ENCODE results near the gene RPS10.
A peak's percentile ranks its signal among the peaks of the same experiment; 100 is the strongest.
"Not testable (repeated sequence)": the region's sequence is repeated elsewhere in the genome, so short reads cannot be mapped to it uniquely, and the experiment has no call there.

RPS10 gene

DNA sequence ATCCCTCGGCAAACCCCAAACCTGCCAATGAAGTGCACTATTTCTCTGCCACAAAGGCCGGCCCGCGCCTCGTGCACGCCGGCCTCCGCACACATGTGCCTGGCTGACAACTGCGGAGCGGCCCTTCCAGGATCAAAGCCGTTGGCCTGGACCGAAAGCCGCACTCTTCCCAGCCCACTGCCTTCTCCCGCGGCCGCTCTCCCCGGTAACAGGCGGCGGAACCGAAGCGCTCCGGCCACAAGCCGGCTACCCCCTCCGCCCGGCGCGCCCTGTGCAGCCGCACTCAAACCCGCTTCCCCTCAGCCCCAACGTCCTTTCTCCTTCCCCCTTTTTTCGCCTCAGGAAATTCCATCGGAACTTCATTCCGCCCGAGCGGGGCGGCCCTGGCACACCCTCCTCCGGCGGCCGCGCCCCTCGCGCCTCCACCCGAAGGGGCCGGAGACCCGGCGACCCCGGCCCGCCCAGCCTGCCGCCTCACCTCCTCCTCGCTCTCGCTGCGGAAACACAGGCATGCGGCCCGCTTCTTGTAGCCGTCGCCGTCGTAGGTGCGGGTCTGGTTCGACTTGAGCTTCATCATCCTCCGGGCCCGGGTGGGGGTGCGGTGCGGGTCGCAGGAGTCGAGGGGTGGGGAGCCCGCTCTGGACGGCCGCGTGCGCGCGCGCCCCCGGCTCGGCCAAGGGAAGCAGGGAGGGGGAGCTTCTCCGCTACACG lies 33.9 kb downstream of the RPS10 start:
- peak; percentile 45 for DNase-seq

DNA sequence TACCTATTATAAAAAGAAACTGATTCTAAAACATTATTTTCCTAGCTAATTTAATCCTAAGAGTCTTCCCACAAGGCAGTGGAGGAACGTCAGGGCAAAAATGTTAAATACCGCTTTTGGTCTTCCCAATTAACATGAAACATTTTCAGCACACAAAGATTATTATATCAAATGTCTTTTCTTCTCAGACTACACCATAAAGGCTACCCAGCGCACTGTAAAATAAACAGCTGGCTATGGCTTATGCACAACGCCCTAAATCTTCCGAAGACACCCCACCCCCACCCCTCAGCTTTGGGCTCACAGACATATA lies 34.4 kb downstream of the RPS10 start:
- no peak for DNase-seq

DNA sequence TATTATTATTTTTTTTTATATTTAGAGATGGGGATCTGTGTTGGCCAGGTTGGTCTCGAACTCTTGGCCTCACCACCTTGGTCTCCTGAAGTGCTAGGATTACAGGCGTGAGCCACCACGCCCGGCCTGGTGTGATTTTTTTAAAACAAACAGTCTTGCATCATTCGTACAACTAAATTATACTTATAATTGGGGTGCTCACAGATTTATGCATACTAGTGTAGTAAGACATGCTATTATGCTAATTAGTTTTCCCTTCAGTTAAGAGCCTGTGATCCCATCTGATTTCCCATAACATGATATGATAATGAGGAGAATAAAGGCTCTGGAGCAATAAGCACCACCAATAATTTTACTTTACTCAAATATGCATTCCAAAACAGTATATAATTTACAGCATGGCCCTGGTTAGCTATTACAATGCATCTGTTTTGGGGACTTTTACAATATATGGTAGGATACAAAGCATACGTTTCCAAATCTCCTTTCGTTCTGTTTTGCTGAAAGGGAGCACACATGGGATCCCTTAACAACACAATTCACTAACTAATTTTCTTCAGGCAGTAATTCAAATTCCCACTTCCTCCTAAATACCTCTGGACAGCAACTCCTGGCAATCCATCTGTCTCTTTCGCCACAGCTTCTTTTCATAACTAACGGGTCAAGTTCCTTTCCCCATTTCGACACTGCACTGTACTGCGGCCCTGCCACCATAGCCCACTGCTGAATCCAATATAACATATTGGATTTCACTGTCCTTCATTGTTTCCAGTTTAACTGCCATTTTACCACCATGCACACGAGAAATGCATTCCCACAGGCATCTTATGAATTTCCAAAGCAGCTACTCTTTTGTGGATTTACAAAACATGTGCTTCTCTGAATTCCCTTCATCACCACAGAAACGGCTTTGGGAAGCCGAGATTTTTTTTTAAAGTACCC lies 35.1 kb downstream of the RPS10 start:
- no peak for DNase-seq

DNA sequence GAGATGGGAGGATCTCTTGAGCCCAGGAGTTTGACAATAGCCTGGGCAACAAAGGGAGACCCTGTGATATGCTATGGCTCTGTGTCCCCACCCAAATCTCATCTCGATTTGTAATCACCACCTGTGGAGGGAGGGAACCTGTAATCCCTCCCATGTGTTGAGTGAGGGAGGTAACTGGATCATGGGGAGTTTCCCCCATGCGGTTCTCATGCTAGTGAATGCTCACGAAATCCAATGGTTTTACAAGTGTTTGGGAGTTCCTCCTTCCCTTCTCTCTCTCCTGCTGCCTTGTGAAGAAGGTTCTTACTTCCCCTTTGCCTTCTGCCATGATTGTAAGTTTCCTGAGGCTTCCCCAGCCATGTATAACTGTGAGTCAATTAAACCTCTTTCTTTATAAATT lies 36.8 kb downstream of the RPS10 start:
- no peak for DNase-seq

DNA sequence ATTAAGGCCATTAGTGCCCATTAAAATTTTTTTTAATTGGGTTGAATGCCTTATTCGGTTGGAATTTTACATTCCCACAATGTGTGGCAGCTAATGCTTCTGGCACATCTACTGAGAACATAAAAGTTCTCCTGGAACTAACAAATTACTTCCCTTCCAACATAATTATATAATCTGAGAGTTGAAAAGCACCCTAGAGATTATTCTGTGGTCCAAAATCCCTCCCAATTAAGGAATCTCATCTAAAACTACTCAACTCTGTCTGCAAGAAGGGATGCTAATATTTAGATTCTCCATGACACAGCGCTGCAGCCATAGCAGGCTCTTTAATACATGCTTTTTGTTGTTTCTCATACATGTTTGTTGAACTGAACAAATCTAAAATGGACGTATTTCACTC lies 37.4 kb downstream of the RPS10 start:
- no peak for DNase-seq

DNA sequence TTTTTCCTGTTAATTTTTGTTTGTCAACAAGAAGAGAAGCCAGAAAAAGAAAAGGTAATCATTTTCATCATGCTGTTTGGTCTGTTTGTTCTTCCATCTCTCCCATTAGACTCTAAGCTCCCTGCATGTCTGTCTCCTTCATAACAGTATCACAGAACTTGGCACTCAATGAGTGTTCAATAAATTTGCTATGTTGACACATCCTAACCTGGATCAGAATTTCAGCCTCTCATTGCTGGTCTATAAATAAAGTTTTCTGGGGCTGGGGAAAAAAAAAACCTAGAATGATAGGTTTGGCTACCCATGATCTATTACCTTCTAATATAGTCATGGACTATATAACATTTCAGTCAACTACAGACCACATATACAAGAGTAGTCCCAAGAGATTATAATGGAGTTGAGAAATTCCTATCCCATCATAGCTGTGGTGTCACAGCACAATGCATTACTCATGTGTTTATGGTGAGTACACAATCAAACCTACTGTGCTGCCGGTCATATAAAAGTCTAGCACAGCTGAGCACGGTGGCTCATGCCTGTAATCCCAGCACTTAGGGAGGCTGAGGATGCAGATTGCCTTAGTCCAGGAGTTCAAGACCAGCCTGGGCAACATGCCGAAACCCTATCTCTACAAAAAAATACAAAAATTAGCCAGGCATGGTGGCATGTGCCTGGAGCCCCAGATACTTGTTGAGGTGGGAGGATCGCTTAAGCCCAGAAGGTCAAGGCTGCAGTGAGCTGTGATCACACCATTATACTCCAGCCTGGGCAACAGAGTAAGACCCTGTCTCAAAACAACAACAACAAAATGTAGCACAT lies 39.3 kb downstream of the RPS10 start:
- no peak for DNase-seq

DNA sequence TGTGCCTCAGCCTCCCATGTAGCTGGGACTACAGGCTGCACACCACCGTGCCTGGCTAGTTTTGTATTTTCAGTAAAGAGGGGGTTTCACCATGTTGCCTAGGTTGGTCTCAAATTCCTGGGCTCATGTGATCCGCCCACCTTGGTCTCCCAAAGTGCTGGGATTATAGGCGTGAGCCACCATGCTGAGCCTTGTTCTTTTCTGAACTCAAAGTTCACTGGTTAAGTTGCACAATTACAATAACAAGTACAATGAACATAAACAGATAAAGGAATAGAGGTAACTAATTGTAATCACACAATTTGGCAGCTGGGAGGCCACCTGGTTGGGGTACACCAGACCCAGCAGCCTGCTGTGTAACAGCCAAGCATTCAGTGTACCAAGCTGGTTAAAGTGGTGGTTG lies 40.1 kb downstream of the RPS10 start:
- DNase-seq = no peak

DNA sequence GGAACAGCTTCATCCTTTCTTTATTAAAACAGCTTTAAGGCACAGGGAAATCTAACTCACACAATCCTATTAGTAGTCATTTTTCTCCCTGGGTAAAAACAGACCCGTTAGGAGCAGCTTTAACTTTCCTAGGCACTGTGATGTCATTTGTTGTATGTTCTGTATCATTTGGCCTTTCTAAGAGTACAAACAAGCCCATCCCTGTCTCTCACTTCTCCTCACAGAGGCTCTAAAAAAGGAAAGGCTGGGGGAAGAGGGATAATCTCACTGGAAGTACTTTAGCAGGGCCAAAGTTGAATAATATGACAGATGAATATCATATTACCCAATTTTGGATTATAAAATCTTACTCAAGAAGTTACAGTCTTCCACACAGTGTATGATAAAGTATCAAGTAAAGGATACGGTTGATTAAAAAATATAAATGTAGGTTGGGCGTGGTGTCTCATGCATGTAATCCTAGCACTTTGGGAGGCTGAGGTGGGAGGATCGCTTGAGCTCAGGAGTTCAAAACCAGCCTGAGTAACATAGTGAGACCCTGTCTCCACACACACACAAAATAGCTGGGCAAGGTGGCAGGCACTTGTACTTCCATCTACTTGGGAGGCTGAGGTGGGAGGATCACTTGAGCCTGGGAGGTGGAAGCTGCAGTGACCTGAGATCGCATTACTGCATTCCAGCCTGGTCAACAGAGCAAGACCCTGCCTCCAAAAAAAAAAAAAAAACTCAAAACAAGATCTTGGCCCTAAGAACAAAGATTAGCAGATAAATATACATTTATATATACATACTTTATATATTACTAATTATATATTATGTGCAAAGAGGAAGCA lies 41.3 kb downstream of the RPS10 start:
- no peak for DNase-seq

DNA sequence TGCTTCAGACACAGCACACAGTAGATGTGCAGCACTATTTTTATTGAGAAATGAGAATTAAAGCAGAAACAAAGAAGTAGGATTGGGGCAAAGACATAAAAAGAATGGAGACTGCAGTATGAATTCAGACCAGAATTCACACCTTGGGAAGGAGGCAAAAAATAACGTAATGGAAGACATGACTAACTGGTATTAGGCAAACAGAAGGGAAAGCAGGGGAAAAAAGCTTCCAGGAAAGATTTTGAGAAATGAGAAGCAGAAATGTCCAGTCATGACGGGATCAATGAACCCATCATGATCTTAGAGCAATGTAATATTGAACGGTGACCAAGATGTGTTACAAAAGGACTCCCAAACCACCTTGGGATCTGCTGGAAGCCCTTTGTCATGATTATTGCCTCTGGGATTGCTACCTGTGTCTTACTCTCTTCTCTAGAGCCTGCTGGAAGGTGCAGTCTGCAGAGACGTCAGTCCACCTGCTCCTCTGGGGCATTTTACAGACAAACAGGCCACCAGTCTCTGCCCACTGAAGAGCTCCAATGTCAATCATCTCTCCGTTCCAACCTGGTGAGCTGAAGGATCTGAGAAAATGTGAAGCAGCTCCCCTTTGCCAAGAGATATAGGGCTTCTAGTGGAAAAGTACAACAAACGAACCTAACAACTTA lies 42.1 kb downstream of the RPS10 start:
- DNase-seq = no peak

DNA sequence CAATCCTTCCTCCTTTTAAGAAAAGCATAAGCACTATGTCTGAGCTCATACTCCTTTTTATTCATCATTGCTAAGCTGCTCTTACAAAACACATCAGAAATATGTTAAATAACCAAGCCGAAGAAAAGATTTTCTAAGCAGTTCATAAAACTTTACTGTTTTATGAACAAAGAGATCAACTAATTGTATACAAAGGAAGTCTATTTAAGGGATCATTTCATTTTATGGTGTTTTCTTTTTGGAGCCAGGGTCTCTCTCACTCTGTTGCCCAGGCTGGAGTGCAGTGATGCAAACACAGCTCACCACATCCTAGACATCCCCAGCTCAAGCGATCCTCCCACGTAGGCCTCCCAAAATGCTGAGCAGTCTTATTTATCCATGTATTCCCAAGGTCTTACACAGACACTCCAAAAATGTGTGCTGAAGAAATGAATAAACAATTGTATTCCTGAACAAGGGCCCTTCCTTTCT lies 42.7 kb downstream of the RPS10 start:
- DNase-seq = no peak

DNA sequence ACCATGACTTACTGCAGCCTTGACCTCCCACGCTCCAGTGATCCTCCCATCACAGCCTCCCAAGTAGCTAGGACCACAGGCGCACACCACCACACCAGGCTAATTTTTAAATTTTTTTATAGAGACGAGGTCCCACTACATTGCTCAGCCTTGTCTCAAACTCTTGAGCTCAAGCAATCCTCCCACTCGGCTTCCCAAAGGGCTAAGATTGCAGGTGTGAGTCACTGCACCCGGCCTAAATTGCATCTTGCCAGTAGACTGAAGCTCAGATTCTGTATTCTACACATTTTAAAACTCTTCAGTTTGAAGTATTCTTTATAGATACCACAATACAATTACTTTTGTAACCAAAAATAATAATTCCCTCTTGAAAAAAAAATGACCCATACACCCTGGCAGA lies 44.8 kb downstream of the RPS10 start:
- DNase-seq = no peak

DNA sequence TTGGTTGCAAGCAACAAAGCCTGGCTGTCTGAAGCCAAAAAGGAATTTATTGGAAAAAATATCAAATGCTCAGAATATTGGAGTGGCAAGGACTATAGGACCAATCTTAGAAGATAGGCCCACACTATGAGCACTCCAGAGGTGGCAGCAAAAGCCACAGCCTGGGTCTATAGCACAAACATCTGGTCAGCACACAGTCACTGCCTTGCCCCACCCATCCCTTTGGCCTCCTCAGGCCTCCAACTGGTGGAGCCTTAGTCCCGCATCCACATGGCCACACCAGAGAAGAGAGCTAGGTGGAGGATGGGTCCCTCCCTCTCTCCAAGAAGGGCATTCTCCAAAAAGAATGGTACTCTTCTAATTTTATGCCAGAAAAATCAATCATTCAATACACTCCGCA lies 47.4 kb downstream of the RPS10 start:
- no peak for DNase-seq

DNA sequence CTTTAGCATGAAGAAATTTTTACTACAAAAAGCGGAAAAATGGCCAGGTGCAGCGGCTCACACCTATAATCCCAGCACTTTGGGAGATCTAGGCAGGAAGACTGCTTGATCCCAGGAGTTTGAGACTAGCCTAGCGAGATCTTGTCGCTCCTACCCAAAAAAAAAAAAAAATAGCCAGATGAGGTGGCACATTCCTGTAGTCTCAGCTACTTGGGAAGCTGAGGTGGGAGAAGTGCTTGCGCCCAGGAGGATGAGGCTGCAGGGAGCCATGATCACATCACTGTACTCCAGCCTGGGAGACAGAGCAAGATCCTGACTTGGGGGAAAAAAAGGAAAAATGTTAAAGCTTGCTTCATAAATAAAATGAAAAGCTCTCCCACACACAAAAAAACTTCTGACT lies 47.9 kb downstream of the RPS10 start:
- DNase-seq = no peak

DNA sequence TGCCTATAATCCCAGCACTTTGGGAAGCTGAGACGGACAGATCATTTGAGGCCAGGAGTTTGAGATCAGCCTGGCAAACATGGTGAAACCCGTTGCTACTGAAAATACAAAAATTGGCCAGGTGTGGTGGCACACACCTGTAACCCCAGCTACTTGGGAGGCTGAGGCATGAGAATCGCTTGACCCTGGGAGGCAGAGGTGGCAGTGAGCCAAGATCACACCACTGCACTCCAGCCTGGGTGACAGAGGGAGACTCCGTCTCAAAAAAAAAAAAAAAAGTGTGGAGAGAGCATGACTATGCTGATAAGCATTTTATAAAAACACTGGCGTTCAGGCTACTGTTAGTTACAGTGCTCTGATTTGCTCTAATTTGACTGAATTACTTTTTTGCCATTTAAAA lies 48.3 kb downstream of the RPS10 start:
- DNase-seq = not testable (repeated sequence)

DNA sequence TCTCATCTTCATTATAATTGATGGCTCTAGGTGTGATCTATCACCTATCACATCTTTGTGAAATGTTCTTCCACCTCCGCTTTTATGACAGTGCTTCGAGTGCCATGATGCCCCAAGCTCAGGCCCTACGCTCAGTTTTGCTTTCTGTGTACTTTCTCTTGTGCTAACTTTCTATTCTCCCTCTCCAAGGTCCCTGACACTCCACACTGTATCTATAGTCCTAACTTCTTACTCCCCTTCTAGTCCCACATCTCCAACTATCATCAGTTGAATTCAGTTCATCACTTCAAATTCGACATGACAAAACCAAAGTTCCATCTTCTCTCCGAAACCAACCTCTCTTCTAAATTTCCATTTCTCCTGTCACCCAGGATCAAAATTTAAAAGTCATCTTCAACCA lies 50.0 kb downstream of the RPS10 start:
- DNase-seq = no peak

DNA sequence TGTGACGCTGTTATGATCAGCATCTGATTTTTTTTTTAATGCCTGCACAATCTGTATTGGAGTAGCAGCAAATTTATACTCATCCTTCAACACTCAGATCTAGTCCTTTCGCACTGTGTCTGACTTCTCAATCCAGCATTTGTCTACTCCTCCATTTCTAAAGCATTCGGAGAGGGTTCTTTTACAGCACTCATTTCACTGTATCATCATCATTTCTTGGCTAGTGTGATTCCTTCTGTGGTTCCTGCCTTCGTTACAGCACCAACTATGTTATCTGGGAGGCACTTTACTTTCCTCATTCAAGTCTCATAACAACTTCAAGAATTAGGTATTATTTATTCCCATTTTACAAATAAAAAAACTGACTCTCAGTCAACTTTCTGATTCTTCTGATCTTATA lies 51.4 kb downstream of the RPS10 start:
- no peak for DNase-seq

DNA sequence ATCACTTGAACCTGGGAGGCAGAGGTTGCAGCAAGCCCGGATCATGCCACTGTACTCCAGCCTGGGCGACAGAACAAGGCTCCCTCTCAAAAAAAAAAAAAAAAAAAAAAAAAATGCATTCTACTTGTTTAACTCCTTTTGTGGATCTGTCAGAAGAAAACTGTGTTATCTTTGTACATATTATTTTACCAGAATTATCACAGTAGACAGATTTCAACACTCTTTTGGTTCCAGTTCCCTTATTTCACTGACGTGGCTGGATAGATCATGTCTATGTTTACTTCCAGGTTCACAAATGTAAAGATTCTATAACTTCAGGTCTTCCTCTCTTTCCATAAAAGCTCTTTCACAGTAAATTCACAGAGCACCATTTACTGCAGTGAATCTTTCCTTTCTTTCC lies 51.8 kb downstream of the RPS10 start:
- no peak for DNase-seq

DNA sequence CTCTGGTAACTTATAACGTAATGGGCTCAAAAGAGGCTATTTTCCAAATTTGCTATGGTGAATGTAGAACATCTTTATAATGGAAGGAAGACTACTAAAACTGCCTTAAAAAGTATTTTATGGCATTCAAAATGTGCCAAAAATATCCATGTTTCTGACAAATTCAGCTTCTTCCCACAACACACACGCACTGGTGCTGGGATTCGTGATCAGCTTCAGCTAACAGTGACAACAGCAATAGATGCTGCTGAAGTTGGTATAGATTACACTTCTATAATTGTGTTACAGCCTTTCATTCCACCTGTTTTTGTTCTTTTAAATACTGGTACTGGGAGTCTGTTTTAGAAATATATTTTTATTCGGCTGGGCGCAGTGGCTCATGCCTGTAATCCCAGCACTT lies 52.4 kb downstream of the RPS10 start:
- no peak for DNase-seq

DNA sequence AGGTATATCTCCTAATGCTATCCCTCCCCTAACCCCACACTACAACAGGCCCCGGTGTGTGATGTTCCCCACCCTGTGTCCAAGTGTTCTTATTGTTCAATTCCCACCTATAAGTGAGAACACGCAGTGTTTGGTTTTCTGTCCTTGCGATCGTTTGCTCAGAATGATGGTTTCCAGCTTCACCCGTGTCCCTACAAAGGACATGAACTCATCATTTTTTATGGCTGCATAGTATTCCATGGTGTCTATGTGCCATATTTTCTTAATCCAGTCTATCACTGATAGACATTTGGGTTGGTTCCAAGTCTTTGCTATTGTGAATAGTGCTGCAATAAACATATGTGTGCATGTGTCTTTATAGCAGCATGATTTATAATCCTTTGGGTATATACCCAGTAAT lies 54.0 kb downstream of the RPS10 start:
- not testable (repeated sequence) for DNase-seq

DNA sequence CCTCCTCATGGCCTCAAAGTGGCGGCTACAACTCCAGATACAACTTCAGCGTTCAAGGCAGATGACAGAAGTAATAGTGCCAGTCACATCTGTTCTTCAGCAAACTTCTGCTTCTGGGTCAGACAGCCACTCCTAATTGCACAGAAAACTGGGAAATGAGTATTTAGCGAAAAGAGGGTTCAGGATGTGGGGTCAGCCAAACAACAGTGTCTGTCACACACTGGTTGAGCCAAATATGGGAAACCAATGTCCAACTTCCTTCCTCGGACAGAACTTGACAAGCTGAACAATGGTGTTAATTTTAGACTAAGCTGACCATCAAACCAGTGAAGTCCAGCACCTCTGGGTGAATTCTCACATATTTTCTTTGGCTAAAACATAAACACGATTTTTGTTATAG lies 55.5 kb downstream of the RPS10 start:
- DNase-seq = no peak

DNA sequence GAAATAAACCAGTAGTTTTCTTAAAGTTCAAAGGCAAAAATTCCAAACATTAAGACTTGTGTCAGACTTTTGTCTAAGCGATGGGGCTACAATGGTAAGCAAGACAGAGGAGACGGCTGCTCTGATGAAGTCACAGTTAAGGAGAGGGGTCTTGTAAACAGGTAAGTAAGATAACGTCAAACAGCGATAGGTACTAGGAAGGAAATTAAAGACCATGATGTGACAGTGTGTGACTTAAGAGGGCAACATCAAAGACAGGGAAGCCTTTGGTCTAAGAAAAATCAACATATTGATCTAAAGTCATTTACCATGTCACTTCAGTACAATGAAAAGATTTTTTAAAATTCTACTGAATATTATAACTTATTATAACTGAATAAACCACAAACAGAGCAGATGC lies 56.5 kb downstream of the RPS10 start:
- no peak for DNase-seq

Data from NCI-H1436 (cell line).